ENCODE results near the gene ICA1L.

GRCh38 chr2:202760848-202761247 lies 110.7 kb downstream of the ICA1L start:
- no peak for TF ChIP-seq CTCF (conservative IDR thresholded peaks at IDR 0.05; ENCODE audit: low read depth, low read length)
- no peak for TF ChIP-seq EZH2 (IDR thresholded peaks at IDR 0.05; ENCODE audit: borderline replicate concordance, low read depth, low read length, poor library complexity, severe bottlenecking)

Measured in A673 (cell line).